ENCODE measurements around the gene RABL2B.
"Not testable (repeated sequence)": the region's sequence is repeated elsewhere in the genome, so short reads cannot be mapped to it uniquely, and the experiment has no call there.

The RABL2B gene

DNA sequence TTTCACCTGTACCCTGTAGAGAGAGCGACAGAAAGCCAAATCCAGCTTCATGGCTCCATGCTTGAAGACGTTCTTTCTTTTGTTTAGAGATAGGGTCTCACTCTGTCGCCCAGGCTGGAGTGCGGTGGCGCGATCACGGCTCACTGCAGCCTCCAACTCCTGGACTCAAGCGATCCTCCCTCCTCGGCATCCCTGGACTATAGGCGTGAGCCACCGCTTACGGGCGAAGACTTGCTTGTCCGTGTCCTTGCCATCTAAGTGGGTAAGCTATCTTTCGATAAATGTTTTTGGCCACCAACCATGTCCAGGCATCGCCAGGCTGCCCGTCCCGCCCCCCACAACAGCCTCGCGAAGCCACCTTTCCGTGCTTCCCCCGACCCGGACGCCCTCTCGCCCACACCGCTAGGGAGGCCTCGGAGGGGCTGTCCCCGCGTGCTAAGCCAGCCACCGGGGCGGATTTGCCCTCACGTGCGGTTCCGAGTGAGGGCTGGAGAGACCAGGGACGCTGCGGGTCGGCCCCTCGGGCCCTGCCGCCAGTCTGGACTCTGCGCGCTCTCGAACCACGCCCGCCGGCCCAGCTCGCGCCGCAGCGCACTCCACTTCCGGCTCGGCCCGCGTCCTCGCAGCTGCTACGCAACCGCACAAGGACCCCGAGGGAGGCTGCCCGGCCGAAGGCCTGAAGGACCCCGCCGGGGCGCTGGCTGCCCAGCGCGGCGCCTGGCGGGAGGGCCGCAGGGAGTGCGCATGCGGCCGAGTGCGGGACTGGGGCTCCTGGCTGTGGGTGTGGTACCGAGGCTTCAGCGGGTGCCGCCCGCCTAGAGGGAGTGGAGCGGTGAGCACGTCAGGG is at the start of gene RABL2B:
RABL2B (minus strand) TSS at position 604 of the 847 bp plus-strand sequence. CDS start 1,342 bp downstream, outside the sequence.
- DNase-seq (ENCODE audit: low read depth in 2 of 2) = peak; percentile 79

GRCh38 chr22:50786936-50787335 is 3.5 kb upstream of the RABL2B start:
- DNase-seq (ENCODE audit: low read depth in 2 of 2) = not testable (repeated sequence)

DNA sequence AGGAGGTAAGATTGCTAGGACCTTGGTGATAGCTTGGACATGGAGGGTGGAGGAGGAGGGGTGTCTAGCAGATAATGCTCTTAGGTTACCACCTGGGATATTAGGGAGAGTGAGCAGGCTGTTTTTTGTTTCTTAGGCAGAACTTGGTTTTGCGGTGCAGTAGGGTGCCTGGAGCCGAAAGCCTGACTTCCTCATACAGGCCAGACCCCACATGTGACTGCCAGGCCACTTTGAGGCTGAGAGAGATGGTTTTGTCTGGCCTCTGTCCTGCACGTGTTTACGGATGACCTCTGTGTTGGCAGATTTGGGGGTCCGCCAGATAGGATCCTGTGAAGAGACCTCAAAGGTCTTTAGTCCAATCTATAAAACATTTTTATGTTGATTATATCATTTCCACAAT is 1.9 kb upstream of the RABL2B start:
- not testable (repeated sequence) for DNase-seq (ENCODE audit: low read depth in 2 of 2)

DNA sequence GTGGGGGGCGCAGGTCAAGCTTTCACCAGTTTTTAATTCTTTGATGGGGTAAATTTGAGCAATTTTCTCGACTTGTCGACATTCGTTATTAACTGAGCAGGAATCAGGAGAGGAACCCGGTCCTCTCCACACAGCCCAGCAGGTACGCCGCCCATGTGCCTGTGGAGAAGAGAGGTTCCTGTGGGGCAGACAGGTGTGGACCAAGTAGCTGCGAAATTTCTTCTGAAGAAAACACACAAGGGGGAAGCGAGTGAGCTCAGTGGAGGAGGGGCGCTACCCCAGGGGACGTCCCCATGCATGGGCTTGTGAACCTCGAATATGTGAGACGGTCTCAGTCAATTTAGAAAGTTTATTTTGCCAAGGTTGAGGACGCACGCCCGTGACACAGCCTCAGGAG is 442 bp upstream of the RABL2B start:
- DNase-seq (ENCODE audit: low read depth in 2 of 2) = not testable (repeated sequence)

- DNase-seq (ENCODE audit: low read depth in 2 of 2) = not testable (repeated sequence)
These were observed 1.2 kb downstream of the RABL2B start for GRCh38 chr22:50782253-50782652.

GRCh38 chr22:50780244-50780643 is 3.2 kb downstream of the RABL2B start:
- DNase-seq (ENCODE audit: low read depth in 2 of 2) = not testable (repeated sequence)

- DNase-seq (ENCODE audit: low read depth in 2 of 2) = not testable (repeated sequence)
These were observed 5.8 kb downstream of the RABL2B start for GRCh38 chr22:50777631-50778030.

DNA sequence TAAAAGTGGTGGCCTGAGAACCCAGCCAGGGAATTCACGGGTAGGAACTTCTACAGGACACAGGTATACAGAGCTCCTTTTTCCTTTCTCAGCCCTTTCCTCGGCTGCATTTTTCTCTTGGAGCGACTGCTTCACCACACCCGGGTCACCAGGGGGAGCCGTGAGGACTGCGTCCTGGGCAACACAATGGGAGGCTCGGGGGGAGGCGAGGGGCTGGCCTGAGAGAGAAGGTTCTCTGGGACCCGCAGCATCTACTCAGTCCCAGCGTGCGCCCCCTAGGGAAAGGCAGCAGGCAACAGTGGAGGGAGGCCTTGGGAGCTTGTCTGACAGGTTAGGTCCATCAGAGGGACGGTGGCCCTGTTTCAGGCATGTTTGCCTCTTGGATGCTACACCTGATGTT is 8.3 kb downstream of the RABL2B start:
- not testable (repeated sequence) for DNase-seq (ENCODE audit: low read depth in 2 of 2)

DNA sequence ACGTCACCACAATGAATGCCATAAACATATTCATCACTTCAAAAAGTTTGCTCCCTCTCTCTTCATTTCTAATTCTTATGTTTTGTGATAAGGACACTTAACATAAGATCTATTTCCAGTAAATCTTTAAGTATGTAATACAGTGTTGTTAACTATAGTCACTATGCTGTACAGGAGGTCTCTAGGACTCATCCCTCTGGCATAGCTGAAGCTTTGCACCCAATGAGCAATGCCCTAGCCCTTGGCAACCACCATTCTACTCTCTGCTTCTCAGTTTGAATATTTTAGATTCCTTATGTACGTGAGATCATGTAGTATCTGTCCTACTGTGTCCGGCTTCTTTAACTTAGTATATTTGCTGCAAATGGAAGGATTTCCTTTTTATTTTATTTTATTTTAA is 19.1 kb downstream of the RABL2B start:
- not testable (repeated sequence) for DNase-seq (ENCODE audit: low read depth in 2 of 2)

DNA sequence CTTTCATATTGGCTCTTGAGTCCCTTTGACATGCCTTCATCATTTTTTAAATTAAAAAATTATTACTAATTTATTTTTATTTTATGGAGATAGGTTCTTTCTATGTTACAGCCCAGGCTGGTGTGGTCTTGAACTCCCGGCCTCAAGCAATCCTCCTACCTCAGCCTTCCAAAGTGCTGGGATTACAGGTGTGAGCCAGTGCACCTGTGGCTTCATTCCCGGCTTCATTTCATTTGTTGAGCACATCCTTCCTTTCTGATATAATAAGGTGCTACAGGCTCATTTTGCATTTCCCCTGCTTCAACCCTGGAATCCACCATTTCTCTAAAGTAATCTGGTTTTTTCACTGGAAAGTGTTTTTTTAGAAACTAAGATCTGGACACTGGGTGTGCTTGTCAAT is 21.6 kb downstream of the RABL2B start:
- DNase-seq (ENCODE audit: low read depth in 2 of 2) = not testable (repeated sequence)

DNA sequence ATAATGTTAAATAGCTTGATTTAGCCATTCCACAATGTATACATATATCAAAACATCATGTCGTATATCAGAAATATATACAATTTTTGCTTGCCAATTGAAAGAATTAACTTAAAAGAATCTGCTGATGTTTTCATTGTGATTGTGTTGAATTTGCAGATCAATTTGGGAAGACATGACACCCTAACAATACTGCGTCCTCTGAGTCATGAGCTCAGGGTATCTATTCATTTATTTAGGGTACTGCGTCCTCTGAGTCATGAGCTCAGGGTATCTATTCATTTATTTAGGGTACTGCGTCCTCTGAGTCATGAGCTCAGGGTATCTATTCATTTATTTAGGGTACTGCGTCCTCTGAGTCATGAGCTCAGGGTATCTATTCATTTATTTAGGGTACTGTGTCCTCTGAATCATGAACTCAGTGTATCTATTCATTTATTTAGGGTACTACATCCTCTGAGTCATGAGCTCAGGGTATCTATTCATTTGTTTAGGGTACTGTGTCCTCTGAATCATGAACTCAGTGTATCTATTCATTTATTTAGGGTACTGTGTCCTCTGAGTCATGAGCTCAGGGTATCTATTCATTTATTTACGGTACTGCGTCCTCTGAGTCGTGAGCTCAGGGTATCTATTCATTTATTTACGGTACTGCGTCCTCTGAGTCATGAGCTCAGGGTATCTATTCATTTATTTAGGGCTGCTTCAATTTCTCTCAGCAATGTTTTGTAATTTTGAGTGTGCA is 23.7 kb downstream of the RABL2B start:
- DNase-seq (ENCODE audit: low read depth in 2 of 2) = not testable (repeated sequence)

GRCh38 chr22:50756949-50757491 is 26.4 kb downstream of the RABL2B start:
- DNase-seq (ENCODE audit: low read depth in 2 of 2) = peak; percentile 22 to 30

DNA sequence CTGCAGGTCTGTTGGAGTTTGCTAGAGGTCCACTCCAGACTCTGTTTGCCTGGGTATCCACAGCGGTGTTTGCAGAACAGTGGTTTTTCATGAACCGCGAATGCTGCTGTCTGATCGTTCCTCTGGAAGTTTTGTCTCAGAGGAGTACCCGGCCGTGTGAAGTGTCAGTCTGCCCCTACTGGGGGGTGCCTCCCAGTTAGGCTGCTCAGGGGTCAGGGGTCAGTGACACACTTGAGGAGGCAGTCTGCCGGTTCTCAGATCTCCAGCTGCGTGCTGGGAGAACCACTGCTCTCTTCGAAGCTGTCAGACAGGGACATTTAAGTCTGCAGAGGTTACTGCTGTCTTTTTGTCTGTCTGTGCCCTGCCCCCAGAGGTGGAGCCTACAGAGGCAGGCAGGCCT is 27.0 kb downstream of the RABL2B start:
- DNase-seq (ENCODE audit: low read depth in 2 of 2) = not testable (repeated sequence)

GRCh38 chr22:50755251-50755650 is 28.2 kb downstream of the RABL2B start:
- DNase-seq (ENCODE audit: low read depth in 2 of 2) = not testable (repeated sequence)

- DNase-seq (ENCODE audit: low read depth in 2 of 2) = not testable (repeated sequence)
These were observed 33.9 kb downstream of the RABL2B start for GRCh38 chr22:50749302-50750074.

DNA sequence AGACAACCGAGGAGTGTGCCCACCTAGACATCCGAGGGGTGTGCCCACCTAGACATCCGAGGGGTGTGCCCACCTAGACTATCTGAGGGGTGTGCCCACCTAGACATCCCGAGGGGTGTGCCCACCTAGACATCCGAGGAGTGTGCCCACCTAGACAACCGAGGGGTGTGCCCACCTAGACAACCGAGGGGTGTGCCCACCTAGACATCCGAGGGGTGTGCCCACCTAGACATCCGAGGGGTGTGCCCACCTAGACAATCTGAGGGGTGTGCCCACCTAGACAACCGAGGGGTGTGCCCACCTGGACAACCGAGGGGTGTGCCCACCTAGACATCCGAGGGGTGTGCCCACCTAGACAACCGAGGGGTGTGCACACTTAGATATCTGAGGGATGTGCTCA is 34.8 kb downstream of the RABL2B start:
- not testable (repeated sequence) for DNase-seq (ENCODE audit: low read depth in 2 of 2)

GRCh38 chr22:50747521-50747920 is 35.9 kb downstream of the RABL2B start:
- DNase-seq (ENCODE audit: low read depth in 2 of 2) = not testable (repeated sequence)

- not testable (repeated sequence) for DNase-seq (ENCODE audit: low read depth in 2 of 2)
These were observed 39.0 kb downstream of the RABL2B start for GRCh38 chr22:50744424-50744823.

DNA sequence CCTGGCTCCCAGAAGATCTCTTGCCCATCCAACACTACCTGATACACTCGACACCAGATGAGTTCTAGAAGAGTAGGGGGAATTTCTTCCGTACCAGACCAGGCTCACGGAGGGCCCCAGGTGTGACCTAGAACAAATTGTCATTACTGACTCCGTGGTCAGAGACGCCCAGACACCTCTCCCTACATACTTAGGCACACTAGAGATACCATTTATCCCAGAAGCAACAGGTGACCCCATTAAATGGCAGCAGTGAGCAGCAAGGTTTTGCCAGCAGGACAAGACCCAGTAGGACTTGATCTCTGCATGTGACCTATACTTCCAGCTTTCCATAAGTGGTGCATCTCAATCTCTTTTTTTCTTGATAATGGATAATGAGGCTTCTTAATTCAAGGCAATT is 42.7 kb downstream of the RABL2B start:
- DNase-seq (ENCODE audit: low read depth in 2 of 2) = not testable (repeated sequence)

GRCh38 chr22:50739894-50740293 is 43.5 kb downstream of the RABL2B start:
- no peak for DNase-seq (ENCODE audit: low read depth in 2 of 2)

- DNase-seq (ENCODE audit: low read depth in 2 of 2) = no peak
These were observed 44.2 kb downstream of the RABL2B start for GRCh38 chr22:50739279-50739691.

Data from stimulated activated CD4-positive, alpha-beta T cell treated with anti-CD3 and anti-CD28 coated beads, Interleukin-4, amount 100 ng/mL, for 48 hours (primary cell).